HFF-Myc (cell line): ENCODE measurements around the gene CLEC1A.

Experiments used
- DNase-seq: peaks from one replicate; pipeline ENCODE4 v3.0.0-alpha.2; 2011; ENCODE audit warnings: low read depth; ENCODE audit errors: extremely low read depth
- H3K4me3 ChIP-seq: replicated peaks from 2 replicates; pipeline ENCODE4 v1.5.1; 2011; ENCODE audit warnings: low read depth, mild to moderate bottlenecking, control low read depth, low read length
- CTCF ChIP-seq: IDR thresholded peaks from 2 replicates; pipeline ENCODE4 v1.5.1; 2012; ENCODE audit warnings: mild to moderate bottlenecking, low read depth, low read length, control low read depth; ENCODE audit errors: missing control alignments

Gene CLEC1A

GRCh38 chr12:10073261-10073660 is 25.5 kb downstream of the CLEC1A start:
- no peak for DNase-seq
- no peak for TF ChIP-seq CTCF
- no peak overlapping the region for H3K4me3 ChIP-seq

- H3K4me3 ChIP-seq, result no peak overlapping the region
- no peak for DNase-seq
- no peak for TF ChIP-seq CTCF
Observed at GRCh38 chr12:10072131-10072530, 26.7 kb downstream of the CLEC1A start.

GRCh38 chr12:10070380-10070779 is 28.4 kb downstream of the CLEC1A start:
- no peak overlapping the region for H3K4me3 ChIP-seq
- no peak for DNase-seq
- TF ChIP-seq CTCF, result no peak

- H3K4me3 ChIP-seq, result no peak overlapping the region
- no peak for DNase-seq
- no peak for TF ChIP-seq CTCF
Observed at GRCh38 chr12:10069976-10070375, 28.8 kb downstream of the CLEC1A start.

- no peak overlapping the region for H3K4me3 ChIP-seq
- DNase-seq, result peak; percentile 57
- no peak for TF ChIP-seq CTCF
Observed at GRCh38 chr12:10069099-10069498, 29.7 kb downstream of the CLEC1A start.

GRCh38 chr12:10068644-10069043 is 30.1 kb downstream of the CLEC1A start:
- no peak for DNase-seq
- no peak overlapping the region for H3K4me3 ChIP-seq
- no peak for TF ChIP-seq CTCF

GRCh38 chr12:10067942-10068341 is 30.8 kb downstream of the CLEC1A start:
- TF ChIP-seq CTCF, result no peak
- H3K4me3 ChIP-seq, result no peak overlapping the region
- no peak for DNase-seq
